GM18519 (cell line): ENCODE measurements around the gene SSU72.
"Not testable (repeated sequence)": the region's sequence is repeated elsewhere in the genome, so short reads cannot be mapped to it uniquely, and the experiment has no call there.

Source experiments
- ATAC-seq: cut with Tn5 transposase; IDR thresholded peaks from one replicate; pipeline ENCODE4 v1.9.1; 2021; ENCODE audit warnings: mild to moderate bottlenecking, moderate library complexity; ENCODE audit not compliant: unreplicated experiment, low FRiP score

The SSU72 gene

DNA sequence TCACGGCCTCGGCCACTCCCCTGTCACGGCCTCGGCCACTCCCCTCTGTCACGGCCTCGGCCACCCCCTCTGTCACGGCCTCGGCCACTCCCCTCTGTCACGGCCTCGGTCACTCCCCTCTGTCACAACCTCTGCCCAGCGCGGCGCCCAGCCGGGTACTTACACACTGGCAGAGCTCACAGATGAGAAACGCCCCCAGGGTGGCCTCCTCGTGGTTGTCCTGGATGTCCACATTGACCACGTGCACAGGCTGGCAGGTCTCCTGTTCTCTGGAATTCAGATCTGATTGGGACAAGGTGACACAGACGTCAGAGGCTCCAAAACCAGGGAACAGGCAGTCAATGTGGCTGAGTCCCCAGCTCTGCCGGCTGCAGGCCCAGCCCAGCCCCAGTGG, 31.0 kb downstream of the SSU72 start:
- ATAC-seq: no peak

- ATAC-seq: no peak
Measured at GRCh38 chr1:1542766-1543705, 31.6 kb downstream of the SSU72 start.

DNA sequence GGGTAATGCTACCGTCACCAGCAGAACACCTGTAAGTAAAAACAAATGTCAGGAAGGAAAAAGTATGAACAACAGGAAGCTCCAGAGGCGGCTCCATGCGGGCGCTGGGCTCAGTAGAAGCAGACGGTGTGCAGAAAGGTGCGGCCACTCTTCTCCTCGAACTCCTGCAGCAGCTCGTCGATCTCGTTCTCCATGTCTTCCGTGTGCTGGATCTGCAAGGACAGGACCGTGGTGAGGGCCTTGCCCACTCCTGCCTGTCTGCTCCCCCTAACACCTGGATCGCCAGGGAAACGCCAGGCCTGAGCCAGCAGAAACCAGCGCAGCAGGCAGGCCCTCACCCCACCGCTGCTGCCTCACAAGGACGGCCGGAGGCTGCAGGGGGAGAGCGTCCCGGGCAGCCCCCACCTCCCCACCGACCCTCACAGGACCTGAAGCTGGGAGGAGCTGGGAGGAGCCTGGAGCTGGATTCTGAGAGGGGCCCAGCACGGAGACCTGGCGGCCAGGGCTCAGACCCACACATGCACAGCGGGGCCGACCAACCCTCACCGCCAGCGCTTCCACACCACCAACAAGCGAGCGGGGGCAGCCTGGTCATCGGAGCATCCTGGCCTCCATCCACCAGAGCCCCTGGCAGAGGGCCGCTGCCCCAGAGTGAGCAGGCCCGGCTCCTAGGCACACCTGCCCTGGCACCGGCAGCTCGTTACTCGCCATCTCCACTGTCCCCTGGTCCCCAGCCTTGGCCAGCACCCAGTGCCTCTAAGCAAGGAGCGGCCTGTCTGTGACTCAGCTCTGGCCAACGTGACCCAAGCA, 32.5 kb downstream of the SSU72 start:
- no peak for ATAC-seq

DNA sequence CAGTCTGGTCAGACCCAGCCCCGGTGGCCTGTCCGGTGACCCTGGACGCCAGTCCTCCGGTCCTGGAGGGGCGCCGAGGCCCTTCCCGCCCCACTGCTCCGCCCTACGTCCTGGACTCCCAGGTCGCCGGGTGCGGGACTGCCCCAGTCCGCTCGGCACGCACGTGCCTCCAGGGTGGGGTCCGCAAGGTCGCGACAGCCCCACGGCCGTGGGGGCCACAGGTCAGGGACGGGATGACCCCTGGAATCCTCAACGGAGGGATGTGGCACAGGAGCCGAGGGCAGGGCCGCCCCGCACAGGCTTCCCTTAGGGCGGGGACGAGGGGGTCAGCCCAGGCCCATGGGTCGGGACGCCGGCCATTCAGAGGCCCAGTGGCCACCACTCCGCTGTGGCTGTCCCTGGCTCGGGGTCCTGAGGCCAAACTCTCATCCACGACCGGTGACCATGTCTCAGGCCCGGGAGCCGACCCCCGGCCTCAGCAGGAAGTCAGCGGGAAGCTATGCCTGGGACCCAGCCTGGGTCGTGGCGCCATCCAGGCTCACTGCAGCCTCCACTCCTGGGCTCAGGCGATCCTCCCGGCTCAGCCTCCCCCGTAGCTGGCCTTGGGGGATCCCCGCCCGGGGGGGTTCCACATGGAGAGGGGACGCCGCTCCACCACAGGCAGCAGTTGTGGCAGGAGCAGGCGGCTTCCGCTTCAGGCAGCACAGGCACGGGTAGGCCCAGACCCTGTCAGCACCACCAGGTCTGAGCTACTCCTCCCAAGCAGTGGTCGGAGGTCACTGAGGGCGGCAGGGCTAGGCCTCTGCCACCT, 33.6 kb downstream of the SSU72 start:
- ATAC-seq: no peak

DNA sequence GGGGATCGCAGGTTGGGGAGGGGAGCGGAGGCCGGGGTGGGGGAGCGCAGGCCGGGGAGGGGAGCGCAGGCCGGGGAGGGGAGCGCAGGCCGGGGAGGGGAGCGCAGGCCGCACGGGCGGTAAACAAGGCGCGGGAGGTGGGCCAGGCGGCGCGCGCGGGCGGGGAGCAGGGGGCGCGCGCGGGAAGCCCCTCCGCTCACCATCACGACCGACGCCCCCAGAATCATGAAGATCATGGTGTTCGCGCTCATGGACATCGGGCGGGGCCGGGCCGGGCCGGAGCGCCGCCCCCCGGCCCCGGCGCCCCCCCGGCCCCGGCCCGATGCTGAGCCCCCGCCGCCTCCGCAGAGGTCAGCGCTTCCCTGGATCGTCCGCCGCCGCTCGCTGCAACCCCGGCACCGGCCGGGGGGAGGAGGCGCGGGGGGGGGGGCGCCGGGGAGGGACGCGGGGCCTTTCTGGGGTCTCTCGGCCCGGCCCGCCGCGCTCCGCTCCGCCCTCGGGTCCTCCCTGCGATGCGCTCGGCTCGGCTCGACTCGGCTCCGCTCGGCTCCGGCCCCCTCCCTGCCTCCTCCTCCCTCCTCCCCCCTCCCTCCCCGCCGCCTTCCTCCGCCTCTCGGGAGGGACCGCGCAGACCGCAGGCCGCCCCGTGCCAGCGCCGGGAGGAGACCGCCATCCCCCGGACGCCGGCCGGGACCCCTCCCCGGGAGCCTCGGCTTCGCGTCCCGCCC, 34.4 kb downstream of the SSU72 start, which contains the start of gene TMEM240:
Gene TMEM240, minus strand, starts transcription at position 535 of the 728 bp plus-strand sequence. Its CDS starts 278 bp downstream, at position 257.
- no peak for ATAC-seq

- ATAC-seq: no peak
Measured at GRCh38 chr1:1539310-1540089, 35.2 kb downstream of the SSU72 start.

DNA sequence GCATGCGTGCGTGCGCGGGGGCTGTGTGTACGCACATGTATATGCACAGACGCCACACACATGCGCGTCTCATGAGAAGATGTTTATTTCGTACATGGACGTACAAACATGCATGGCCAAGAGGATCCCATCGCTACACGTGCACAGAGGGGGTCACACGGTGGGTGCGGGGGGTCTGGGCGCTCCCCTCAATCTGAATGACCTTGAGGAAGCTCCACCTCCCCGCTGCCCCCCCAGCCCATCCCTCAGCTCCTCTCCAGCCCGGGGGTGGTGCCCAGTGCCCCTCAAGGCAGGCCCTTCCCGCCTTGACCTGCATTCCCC, 35.7 kb downstream of the SSU72 start:
- ATAC-seq: no peak

GRCh38 chr1:1538334-1538733, 36.3 kb downstream of the SSU72 start:
- ATAC-seq: no peak

GRCh38 chr1:1537626-1538250, 36.9 kb downstream of the SSU72 start:
- ATAC-seq: no peak

- no peak for ATAC-seq
Measured at GRCh38 chr1:1536938-1537546, 37.6 kb downstream of the SSU72 start.

GRCh38 chr1:1536019-1536937, 38.4 kb downstream of the SSU72 start:
- no peak for ATAC-seq

GRCh38 chr1:1535201-1536018, 39.3 kb downstream of the SSU72 start:
- no peak for ATAC-seq

- no peak for ATAC-seq
Measured at GRCh38 chr1:1534401-1535154, 40.1 kb downstream of the SSU72 start.

DNA sequence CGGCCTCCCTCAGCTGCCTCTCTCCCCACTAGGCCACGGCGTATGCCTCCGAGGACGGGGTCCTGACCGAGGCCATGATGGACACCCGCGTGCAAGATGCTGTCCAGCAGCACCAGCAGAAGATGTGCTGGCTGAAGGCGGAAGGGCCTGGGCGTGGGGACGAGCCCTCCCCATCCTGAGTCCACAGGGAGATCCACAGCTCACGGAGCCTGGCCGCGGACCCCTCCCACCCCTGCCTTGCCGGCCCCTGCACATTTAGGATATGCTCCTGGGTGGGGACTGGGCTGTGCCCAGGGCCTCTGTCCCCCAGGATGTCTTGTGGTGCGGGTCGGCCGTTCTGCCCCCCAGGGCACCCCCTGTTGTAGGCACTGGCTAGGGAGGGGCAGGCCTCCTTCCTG, 40.8 kb downstream of the SSU72 start:
- ATAC-seq: not testable (repeated sequence)

DNA sequence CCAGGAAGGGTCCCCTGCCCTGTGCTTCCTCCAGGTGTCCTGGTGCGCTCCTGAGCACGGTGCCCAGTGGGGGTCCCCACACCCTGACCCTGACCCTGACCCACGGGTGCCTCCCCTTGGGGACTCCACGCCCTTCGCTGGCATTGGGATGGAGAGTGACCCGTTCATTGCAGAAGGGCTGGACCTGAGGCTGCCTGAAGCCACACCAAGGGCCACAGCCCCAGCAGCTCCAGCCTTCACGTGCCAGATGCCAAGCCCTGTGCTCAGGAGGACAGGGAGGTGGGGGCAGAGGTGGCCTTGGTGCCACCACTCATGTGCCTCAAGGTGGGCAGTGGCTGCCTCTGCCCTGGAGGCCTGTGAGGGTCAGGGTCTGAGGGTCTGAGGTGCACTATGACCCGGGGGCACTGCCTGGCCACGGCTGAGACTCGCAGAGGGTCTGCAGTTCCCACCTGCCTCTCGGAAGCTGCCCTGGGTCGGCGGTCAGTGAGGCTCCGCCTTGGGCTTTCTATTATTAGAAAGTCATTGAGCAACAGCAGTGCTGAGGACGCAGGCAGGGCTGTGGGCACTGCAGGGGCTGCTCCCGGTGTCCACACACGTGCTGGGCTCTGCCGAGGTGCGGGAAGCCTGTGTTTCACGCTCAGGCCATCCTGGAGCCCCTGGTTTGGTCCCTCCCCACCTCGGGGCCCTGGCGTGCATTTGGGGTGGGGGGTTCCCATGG, 41.3 kb downstream of the SSU72 start:
- not testable (repeated sequence) for ATAC-seq
